HepG2 (cell line): ENCODE data around the gene SURF2. TPM values are rescaled to one million over a fixed set of nuclear protein-coding genes. Genes with fewer than 3 reads are reported as not detected.

Experiments used
- ATF7 ChIP-seq, 2 experiments: fragments of 450-650 bp in 1 of 2; sonication (generic) in 1 of 2; formaldehyde crosslinking in 1 of 2; IDR thresholded peaks; 2 replicates each; pipeline versions ENCODE4 v1.4.0 to v1.6.1; 2016 to 2020; ENCODE audit warnings: antibody characterized with exemption in 1 of 2, mild to moderate bottlenecking in 1 of 2, missing genetic modification reagents in 1 of 2
- ETV5 ChIP-seq: IDR thresholded peaks from 2 replicates; pipeline ENCODE4 v1.6.1; 2018; ENCODE audit warnings: missing biosample characterization, missing genetic modification reagents, inconsistent platforms, borderline replicate concordance
- FOXA3 ChIP-seq: IDR thresholded peaks from 2 replicates; pipeline ENCODE4 v1.6.1; 2016; ENCODE audit warnings: missing genetic modification reagents, missing compliant biosample characterization
- FOXC1 ChIP-seq: sonication (generic); formaldehyde crosslinking; IDR thresholded peaks from 2 replicates; pipeline ENCODE4 v1.8.0; 2022; ENCODE audit warnings: mild to moderate bottlenecking, missing genetic modification reagents, borderline replicate concordance
- GABPB1 ChIP-seq: IDR thresholded peaks from 2 replicates; pipeline ENCODE4 v1.6.1; 2016; ENCODE audit warnings: mild to moderate bottlenecking, missing genetic modification reagents, moderate library complexity, missing compliant biosample characterization
- GTF2F1 ChIP-seq: fragments of 150-350 bp; IDR thresholded peaks from 2 replicates; pipeline ENCODE4 v1.6.1; 2014; ENCODE audit warnings: low read length
- HNRNPK ChIP-seq: fragments of 200-400 bp; formaldehyde crosslinking; IDR thresholded peaks from 2 replicates; pipeline ENCODE4 v1.6.1; 2018; ENCODE audit warnings: low read length, low read depth, moderate library complexity, mild to moderate bottlenecking; ENCODE audit not compliant: poor library complexity, severe bottlenecking
- IKZF1 ChIP-seq: fragments of 450-650 bp; IDR thresholded peaks from 2 replicates; pipeline ENCODE4 v1.7.1; 2016
- KLF12 ChIP-seq: sonication (generic); formaldehyde crosslinking; IDR thresholded peaks from 2 replicates; pipeline ENCODE4 v1.4.0; 2020; ENCODE audit warnings: missing genetic modification reagents, borderline replicate concordance
- MAZ ChIP-seq, 2 experiments: sonication (generic) in 1 of 2; formaldehyde crosslinking in 1 of 2; IDR thresholded peaks; 2 replicates each; pipeline versions ENCODE4 v1.5.0 to v1.6.1; 2012 to 2020; ENCODE audit warnings: low read depth in 2 of 2, mild to moderate bottlenecking in 2 of 2, borderline replicate concordance in 1 of 2, improper control_type of control experiment in 1 of 2, low read length in 1 of 2, missing genetic modification reagents in 1 of 2, moderate library complexity in 1 of 2
- SAFB2 ChIP-seq: sonication (generic); formaldehyde crosslinking; IDR thresholded peaks from 2 replicates; pipeline ENCODE4 v1.5.1; 2020; ENCODE audit warnings: missing genetic modification reagents, low read depth, mild to moderate bottlenecking, borderline replicate concordance
- SRSF1 ChIP-seq: fragments of 200-400 bp; formaldehyde crosslinking; optimal IDR thresholded peaks from 2 replicates; pipeline ENCODE3; 2017; ENCODE audit warnings: mild to moderate bottlenecking, low read depth, low read length, moderate library complexity
- TCF7L2 ChIP-seq: IDR thresholded peaks from 2 replicates; pipeline ENCODE4 v1.6.1; 2011; ENCODE audit warnings: mild to moderate bottlenecking, low read depth, low read length, moderate library complexity
- TEAD3 ChIP-seq: optimal IDR thresholded peaks from 2 replicates; pipeline ENCODE3; 2016; ENCODE audit warnings: borderline replicate concordance
- ZBTB20 ChIP-seq: sonication (generic); formaldehyde crosslinking; IDR thresholded peaks from 2 replicates; pipeline ENCODE4 v1.8.1; 2023; ENCODE audit warnings: missing genetic modification reagents, low read depth, mild to moderate bottlenecking, borderline replicate concordance
- ZMYM4 ChIP-seq: sonication (generic); formaldehyde crosslinking; IDR thresholded peaks from 2 replicates; pipeline ENCODE4 v1.8.1; 2023; ENCODE audit warnings: mild to moderate bottlenecking, missing genetic modification reagents
- ZNF205 ChIP-seq: IDR thresholded peaks from 2 replicates; pipeline ENCODE4 v1.6.1; 2018; ENCODE audit warnings: missing biosample characterization, missing genetic modification reagents
- ZNF292 ChIP-seq: sonication (generic); formaldehyde crosslinking; IDR thresholded peaks from 2 replicates; pipeline ENCODE4 v1.8.1; 2022; ENCODE audit warnings: mild to moderate bottlenecking, low read depth, missing genetic modification reagents, borderline replicate concordance
- ZNF563 ChIP-seq: sonication (generic); formaldehyde crosslinking; IDR thresholded peaks from 2 replicates; pipeline ENCODE4 v1.8.0; 2022; ENCODE audit warnings: mild to moderate bottlenecking, moderate library complexity, missing genetic modification reagents
- ZNF564 ChIP-seq: sonication (generic); formaldehyde crosslinking; IDR thresholded peaks from 2 replicates; pipeline ENCODE4 v1.8.1; 2023; ENCODE audit warnings: mild to moderate bottlenecking, missing genetic modification reagents
- ZNF816 ChIP-seq: sonication (generic); formaldehyde crosslinking; IDR thresholded peaks from 2 replicates; pipeline ENCODE4 v1.8.0; 2022; ENCODE audit warnings: missing genetic modification reagents, mild to moderate bottlenecking, borderline replicate concordance
- ZNF839 ChIP-seq: sonication (generic); formaldehyde crosslinking; IDR thresholded peaks from 2 replicates; pipeline ENCODE4 v1.4.0; 2020; ENCODE audit warnings: missing genetic modification reagents, mild to moderate bottlenecking, borderline replicate concordance
- ZNF891 ChIP-seq: sonication (generic); formaldehyde crosslinking; IDR thresholded peaks from 2 replicates; pipeline ENCODE4 v1.5.0; 2020; ENCODE audit warnings: mild to moderate bottlenecking, missing genetic modification reagents
- polyA plus RNA-seq, 8 experiments: library from polyadenylated mRNA; depleted of rRNA in 3 of 8; stranded (reverse) in 7 of 8; unstranded in 1 of 8; fragments of >200 nt; fragmentation: Illumina TruSeq in 4 of 8; extraction: Trizol in 4 of 8; gene quantifications; 2 replicates each; pipeline versions ENCODE4 v1.2.1 to v1.2.3, GENCODE V29; 2011 to 2016; ENCODE audit warnings: low read depth in 4 of 8, missing spikeins in 1 of 8, mixed read lengths in 1 of 8; ENCODE audit not compliant: insufficient read depth in 1 of 8
- total RNA-seq, 5 experiments: library from RNA; depleted of rRNA; stranded (reverse); fragments of >200 nt; fragmentation: Illumina TruSeq; extraction: Trizol; gene quantifications; 2 replicates each; pipeline ENCODE4 v1.2.3, GENCODE V29; 2016; ENCODE audit warnings: low read depth in 1 of 5
- TF ChIP-seq, protein P1 (sequence below): sonication (generic); formaldehyde crosslinking; IDR thresholded peaks from 2 replicates; pipeline ENCODE4 v1.4.0; 2020; ENCODE audit warnings: missing genetic modification reagents
- TF ChIP-seq, protein P2 (sequence below): sonication (generic); formaldehyde crosslinking; IDR thresholded peaks from 2 replicates; pipeline ENCODE4 v1.4.0; 2020; ENCODE audit warnings: mild to moderate bottlenecking, missing genetic modification reagents
- TF ChIP-seq, protein P3 (sequence below): sonication (generic); formaldehyde crosslinking; IDR thresholded peaks from 2 replicates; pipeline ENCODE4 v1.8.1; 2023; ENCODE audit warnings: mild to moderate bottlenecking, moderate library complexity, missing genetic modification reagents

The SURF2 gene
- total and polyA plus RNA-seq, 2 of the 13 experiments (the other 11 are each of a cell fraction or from before 2014, with no cell fraction given), result 6.3 to 13.6 TPM

DNA sequence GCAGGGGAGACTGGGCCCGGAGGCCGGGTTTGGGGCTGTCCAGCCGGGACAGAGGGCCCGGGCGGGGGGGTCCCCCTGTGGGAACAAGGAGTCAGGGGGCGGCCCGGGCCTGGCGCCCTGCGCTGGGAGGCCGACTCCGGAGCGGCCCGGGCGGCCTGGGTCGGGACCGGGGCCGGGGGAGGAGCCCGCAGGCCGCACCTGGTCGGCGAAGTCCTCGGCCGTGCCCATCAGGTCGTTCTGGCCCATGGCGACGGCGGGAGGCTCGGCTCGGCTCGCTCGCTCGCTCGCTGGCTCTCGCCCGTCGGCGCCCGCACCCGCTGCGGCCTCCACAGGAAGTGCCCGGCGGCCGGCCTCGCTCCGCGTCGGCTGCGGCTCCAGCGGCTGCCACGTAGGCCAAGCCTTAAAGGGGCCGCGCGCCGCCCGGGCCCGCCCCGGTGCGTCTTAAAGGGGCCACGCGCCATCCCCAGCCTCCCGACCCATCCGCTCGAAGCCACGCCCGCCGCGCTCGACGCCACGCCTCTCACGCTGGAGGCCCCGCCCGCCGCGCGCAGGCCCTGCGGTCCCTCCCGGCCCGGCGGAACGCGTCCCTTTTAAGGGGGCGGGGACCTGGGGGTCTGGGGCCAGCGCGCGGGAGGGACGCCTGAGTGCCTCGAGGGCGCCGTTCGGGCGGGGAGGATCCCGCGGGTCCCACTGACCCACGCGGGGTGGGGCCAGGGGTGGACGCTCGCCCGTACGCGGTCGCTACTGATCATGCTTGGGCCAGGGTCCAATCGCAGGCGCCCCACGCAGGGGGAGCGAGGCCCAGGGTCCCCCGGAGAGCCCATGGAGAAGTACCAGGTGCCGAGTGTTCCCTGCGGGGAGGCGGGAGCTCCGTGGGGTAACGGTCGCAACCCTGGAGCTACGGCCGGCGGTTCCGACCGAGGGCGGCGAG, 19.6 kb downstream of the SURF2 start, which contains the start of the genes STKLD1 and SURF4 (continued):
- TF ChIP-seq ZNF816 (CRISPR knock-in tag), result 0 out of 2 replicates have a peak, but pooled peaks have one; percentile 40
- TF ChIP-seq ZMYM4 (CRISPR knock-in tag), result peak; percentile 65; the same call in 1 of the 2 replicates
- peak; percentile 20 for TF ChIP-seq TEAD3
- TF ChIP-seq FOXA3 (CRISPR knock-in tag), result peak; percentile 38; the same call in 1 of the 2 replicates
- TF ChIP-seq KLF12, result peak; percentile 66; the same call in 1 of the 2 replicates
- no peak for TF ChIP-seq ZNF205 (CRISPR knock-in tag)
- peak; percentile 46; the same call in 1 of the 2 replicates for TF ChIP-seq SAFB2 (CRISPR knock-in tag)
- peak; percentile 53 for TF ChIP-seq SRSF1
- TF ChIP-seq, protein P1, sequence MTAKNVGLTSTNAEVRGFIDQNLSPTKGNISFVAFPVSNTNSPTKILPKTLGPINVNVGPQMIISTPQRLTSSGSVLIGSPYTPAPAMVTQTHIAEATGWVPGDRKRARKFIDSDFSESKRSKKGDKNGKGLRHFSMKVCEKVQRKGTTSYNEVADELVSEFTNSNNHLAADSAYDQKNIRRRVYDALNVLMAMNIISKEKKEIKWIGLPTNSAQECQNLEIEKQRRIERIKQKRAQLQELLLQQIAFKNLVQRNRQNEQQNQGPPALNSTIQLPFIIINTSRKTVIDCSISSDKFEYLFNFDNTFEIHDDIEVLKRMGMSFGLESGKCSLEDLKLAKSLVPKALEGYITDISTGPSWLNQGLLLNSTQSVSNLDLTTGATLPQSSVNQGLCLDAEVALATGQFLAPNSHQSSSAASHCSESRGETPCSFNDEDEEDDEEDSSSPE, result peak; percentile 78
- TF ChIP-seq TCF7L2, result no peak
- TF ChIP-seq ZNF292 (CRISPR knock-in tag), result 0 out of 2 replicates have a peak, but pooled peaks have one; percentile 18
- TF ChIP-seq ZBTB20 (CRISPR knock-in tag), result 0 out of 2 replicates have a peak, but pooled peaks have one; percentile 56
- TF ChIP-seq ZNF564 (CRISPR knock-in tag), result no peak
- TF ChIP-seq MAZ (IDR thresholded peaks at IDR 0.05; ENCODE audit: borderline replicate concordance, low read depth, low read length), result no peak; the same call in 1 of the 2 replicates
- TF ChIP-seq MAZ (CRISPR knock-in tag; IDR thresholded peaks at IDR 0.05; ENCODE audit: low read depth), result peak; percentile 84
- peak; percentile 79 for TF ChIP-seq ZNF563 (CRISPR knock-in tag)
- no peak for TF ChIP-seq ZNF839 (CRISPR knock-in tag)
- TF ChIP-seq GABPB1 (CRISPR knock-in tag), result peak; percentile 84
- peak; percentile 33; the same call in 1 of the 2 replicates for TF ChIP-seq ZNF891 (CRISPR knock-in tag)
- 0 out of 2 replicates have a peak, but pooled peaks have one; percentile 35 for TF ChIP-seq GTF2F1
- peak; percentile 51; the same call in 1 of the 2 replicates for TF ChIP-seq ETV5
- TF ChIP-seq, protein P2, sequence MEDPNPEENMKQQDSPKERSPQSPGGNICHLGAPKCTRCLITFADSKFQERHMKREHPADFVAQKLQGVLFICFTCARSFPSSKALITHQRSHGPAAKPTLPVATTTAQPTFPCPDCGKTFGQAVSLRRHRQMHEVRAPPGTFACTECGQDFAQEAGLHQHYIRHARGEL, result no peak
- no peak for TF ChIP-seq FOXC1 (CRISPR knock-in tag)
- peak; percentile 33 for TF ChIP-seq HNRNPK
- TF ChIP-seq, protein P3, sequence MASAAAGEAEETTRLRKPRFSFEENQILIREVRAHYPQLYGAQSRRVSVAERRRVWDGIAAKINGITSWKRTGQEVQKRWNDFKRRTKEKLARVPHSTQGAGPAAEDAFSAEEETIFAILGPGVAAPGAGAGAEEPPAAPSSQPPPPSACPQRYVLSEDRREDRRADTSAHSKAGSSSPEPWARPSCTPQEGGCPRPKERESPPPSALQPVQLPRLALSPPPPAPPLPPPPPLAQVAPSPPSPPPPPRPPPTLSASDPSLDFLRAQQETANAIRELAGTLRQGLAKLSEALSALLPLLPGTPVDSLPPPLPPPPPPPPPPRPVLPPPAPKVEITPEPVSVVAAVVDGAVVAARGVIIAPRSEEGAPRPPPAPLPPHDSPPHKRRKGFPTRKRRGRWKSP (CRISPR knock-in tag), result peak; percentile 50; the same call in 1 of the 2 replicates
- no peak for TF ChIP-seq IKZF1
- TF ChIP-seq ATF7 (IDR thresholded peaks at IDR 0.05), result no peak
- no peak for TF ChIP-seq ATF7 (CRISPR knock-in tag; IDR thresholded peaks at IDR 0.05)
